Endothelial cell of umbilical vein (primary cell): ENCODE results near the gene SPDL1. TPM values are rescaled to one million over a fixed set of nuclear protein-coding genes. Genes with fewer than 3 reads are reported as not detected.

Source experiments
- BruUV-seq: library from RNA; stranded (reverse); fragments of 400-500 nt; replicated peaks from 2 replicates; lab custom pipeline; 2021; lab: Mats Ljungman, UMichigan
- CTCF ChIA-PET: fragments of 300-600, 350-600 bp; sonication (Branson Sonifier 250); formaldehyde crosslinking; loops from one replicate; lab custom pipeline; 2021; ENCODE audit warnings: antibody characterized with exemption, inconsistent platforms; lab: Charles Lee
- POLR2A ChIA-PET: fragments of 300-600, 350-600 bp; sonication (Branson Sonifier 250); formaldehyde crosslinking; loops from one replicate; lab custom pipeline; 2021; ENCODE audit warnings: antibody characterized with exemption, inconsistent platforms; lab: Charles Lee
- DNase-seq: peaks from one replicate; pipeline ENCODE4 v3.0.0-alpha.2; 2011; ENCODE audit warnings: low read depth, low spot score
- FAIRE-seq: peaks from 2 replicates; lab custom pipeline; 2011; peaks lifted over from hg19 to GRCh38; lab: Jason Lieb, UNC
- H2AFZ ChIP-seq: 2 replicates; pipeline ENCODE4 v1.6.0; 2012; ENCODE audit warnings: low read depth, low read length, control low read depth, inconsistent platforms
- H3K27ac ChIP-seq: 2 replicates; pipeline ENCODE4 v1.5.1; 2011; ENCODE audit warnings: low read depth, mild to moderate bottlenecking, control low read depth, low read length, moderate library complexity; ENCODE audit not compliant: insufficient read depth
- H3K27me3 ChIP-seq, 2 experiments: 2 replicates each; pipeline versions ENCODE4 v1.6.0 to v1.6.1; 2011; ENCODE audit warnings: low read length in 2 of 2, mixed read lengths in 1 of 2; ENCODE audit not compliant: control insufficient read depth in 2 of 2, insufficient read depth in 2 of 2
- H3K36me3 ChIP-seq, 2 experiments: 2 replicates in 1 of 2; 3 replicates in 1 of 2; pipeline ENCODE4 v1.5.1; 2011; ENCODE audit warnings: low read length in 2 of 2, mild to moderate bottlenecking in 1 of 2, moderate library complexity in 1 of 2; ENCODE audit not compliant: control insufficient read depth in 2 of 2, insufficient read depth in 2 of 2; ENCODE audit errors: extremely low read depth in 1 of 2
- H3K4me1 ChIP-seq: 3 replicates; pipeline ENCODE4 v1.5.1; 2011; ENCODE audit warnings: mild to moderate bottlenecking, low read length; ENCODE audit not compliant: control insufficient read depth, insufficient read depth; ENCODE audit errors: extremely low read depth
- H3K4me2 ChIP-seq: 2 replicates; pipeline ENCODE4 v1.6.1; 2011; ENCODE audit warnings: low read length, control low read depth, mixed read lengths; ENCODE audit not compliant: insufficient read depth
- H3K4me3 ChIP-seq, 3 experiments: fragments of 200-600 bp in 1 of 3; sonication (generic), shearing (Covaris generic) in 1 of 3; replicated peaks in 1 of 3; 2 replicates each; pipeline ENCODE4 v1.5.1; 2011 to 2016; ENCODE audit warnings: control low read depth in 3 of 3, low read length in 3 of 3, mild to moderate bottlenecking in 2 of 3, inconsistent platforms in 1 of 3, low read depth in 1 of 3, moderate library complexity in 1 of 3; ENCODE audit not compliant: insufficient read depth in 1 of 3
- H3K79me2 ChIP-seq: 2 replicates; pipeline ENCODE4 v1.6.0; 2012; ENCODE audit warnings: low read length, inconsistent platforms; ENCODE audit not compliant: control insufficient read depth, insufficient read depth
- H3K9ac ChIP-seq: replicated peaks from 2 replicates; pipeline ENCODE3; 2011; ENCODE audit warnings: low read length, control low read depth; ENCODE audit not compliant: insufficient read depth; ENCODE audit errors: extremely low read depth
- H3K9me1 ChIP-seq: replicated peaks from 3 replicates; pipeline ENCODE4 v1.6.0; 2011; ENCODE audit warnings: mild to moderate bottlenecking, low read length; ENCODE audit not compliant: control insufficient read depth, insufficient read depth; ENCODE audit errors: extremely low read depth
- H3K9me3 ChIP-seq: replicated peaks from 2 replicates; pipeline ENCODE4 v1.5.1; 2012; ENCODE audit warnings: low read length, inconsistent platforms; ENCODE audit not compliant: control insufficient read depth, insufficient read depth
- H4K20me1 ChIP-seq: replicated peaks from 2 replicates; pipeline ENCODE3; 2011; ENCODE audit warnings: mild to moderate bottlenecking, low read length; ENCODE audit not compliant: control insufficient read depth, insufficient read depth; ENCODE audit errors: extremely low read depth
- EZH2 ChIP-seq: IDR thresholded peaks from 2 replicates; pipeline ENCODE4 v1.6.1; 2012; ENCODE audit warnings: borderline replicate concordance, low read depth, mild to moderate bottlenecking, moderate library complexity, low read length, inconsistent platforms; ENCODE audit not compliant: severe bottlenecking
- FOS ChIP-seq: IDR thresholded peaks from 2 replicates; pipeline ENCODE4 v1.6.1; 2011; ENCODE audit warnings: mild to moderate bottlenecking, low read length, moderate library complexity, borderline replicate concordance; ENCODE audit not compliant: insufficient read depth
- GATA2 ChIP-seq: IDR thresholded peaks from 2 replicates; pipeline ENCODE4 v1.7.0; 2011; ENCODE audit warnings: low read depth, mild to moderate bottlenecking, moderate library complexity, mixed read lengths, low read length; ENCODE audit not compliant: insufficient read length, insufficient read depth
- JUN ChIP-seq: IDR thresholded peaks from 2 replicates; pipeline ENCODE4 v1.6.1; 2011; ENCODE audit warnings: borderline replicate concordance, low read depth; ENCODE audit not compliant: insufficient read length, insufficient read depth
- MYC ChIP-seq: IDR thresholded peaks from one replicate; pipeline ENCODE4 v1.6.1; 2011; ENCODE audit warnings: mild to moderate bottlenecking, low read depth, low read length
- POLR2A ChIP-seq: IDR thresholded peaks from 2 replicates; pipeline ENCODE4 v1.6.1; 2012; ENCODE audit warnings: low read depth, mild to moderate bottlenecking, control low read depth, low read length
- POLR2AphosphoS5 ChIP-seq: IDR thresholded peaks from 2 replicates; pipeline ENCODE4 v1.6.1; 2012; ENCODE audit warnings: low read depth, mild to moderate bottlenecking, control low read depth, low read length, moderate library complexity; ENCODE audit not compliant: insufficient read depth
- dilution Hi-C: fragments of 300-500 bp; cut with MboI; formaldehyde crosslinking; loops from one replicate; pipeline ENCODE4 v1.15.0; 2019; ENCODE audit warnings: low sequenced_read_pairs; ENCODE audit not compliant: extremely low pct_ligation_motif_present
- intact Hi-C: fragments of 100-400 bp; cut with micrococcal nuclease; formaldehyde crosslinking; loops from one replicate; pipeline ENCODE4 v1.10.0; 2022
- polyA plus RNA-seq, 4 experiments: library from polyadenylated mRNA; depleted of rRNA in 3 of 4; stranded (reverse) in 3 of 4; unstranded in 1 of 4; fragments of >200 nt; gene quantifications; 2 replicates each; pipeline versions ENCODE4 v1.2.1 to v1.2.3, GENCODE V29; 2011 to 2012; ENCODE audit warnings: missing spikeins in 1 of 4
- total RNA-seq: library from RNA; stranded (reverse); gene quantifications from 2 replicates; pipeline ENCODE4 v1.2.3, GENCODE V29; 2021
- TF ChIP-seq, protein P1 (sequence below): IDR thresholded peaks from 2 replicates; pipeline ENCODE4 v1.6.1; 2011; ENCODE audit not compliant: insufficient read depth, insufficient read length
- TF ChIP-seq, protein P2 (sequence below), 2 donors: IDR thresholded peaks; 1 replicate in 1 of 2; 2 replicates in 1 of 2; pipeline ENCODE4 v1.5.1; 2011; ENCODE audit warnings: low read length in 2 of 2, mild to moderate bottlenecking in 2 of 2, moderate library complexity in 2 of 2, control low read depth in 1 of 2, inconsistent platforms in 1 of 2, low read depth in 1 of 2; ENCODE audit not compliant: insufficient read depth in 1 of 2; ENCODE audit errors: extremely low read depth in 1 of 2

Gene SPDL1
- total and polyA plus RNA-seq, 2 donors (not counting 3 experiments of a cell fraction or from before 2014, with no cell fraction given), result 19.7 to 51.8 TPM

DNA sequence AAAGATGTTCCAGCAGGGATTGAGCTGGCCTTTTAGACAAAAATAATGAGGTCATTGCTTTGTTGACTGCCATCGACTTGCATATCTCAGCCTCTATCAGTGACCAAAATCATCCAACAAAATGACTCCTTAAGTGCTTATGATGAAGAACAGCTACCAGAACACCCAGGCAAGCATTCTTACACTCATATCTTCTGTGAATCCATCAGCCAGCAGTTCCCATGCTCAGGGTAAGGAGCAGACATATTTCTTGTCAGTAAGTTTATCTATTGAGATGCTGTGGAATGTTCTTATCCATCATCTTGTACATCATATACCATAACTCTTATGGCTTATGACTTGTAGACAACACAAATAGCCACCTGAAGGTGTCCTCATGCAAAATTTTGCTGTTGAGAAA lies 20.2 kb upstream of the SPDL1 start:
- Histone ChIP-seq H3K4me3 (no peak overlapping the region), H3K36me3 (no peaks in the 10 kb centered on the region), H2AFZ (no peak overlapping the region), H3K9me3 (no peaks in the 10 kb centered on the region), H3K9ac (no peak overlapping the region), H4K20me1 (no peaks in the 10 kb centered on the region), H3K4me1 (no peaks in the 10 kb centered on the region), H3K4me2 (no peak overlapping the region), H3K79me2 (no peaks in the 10 kb centered on the region), H3K27ac (no peak overlapping the region), H3K27me3 (no peaks in the 10 kb centered on the region), H3K9me1 (no peaks in the 10 kb centered on the region)
- no peak for TF ChIP-seq POLR2A
- no peak for TF ChIP-seq MYC
- TF ChIP-seq, protein P1, sequence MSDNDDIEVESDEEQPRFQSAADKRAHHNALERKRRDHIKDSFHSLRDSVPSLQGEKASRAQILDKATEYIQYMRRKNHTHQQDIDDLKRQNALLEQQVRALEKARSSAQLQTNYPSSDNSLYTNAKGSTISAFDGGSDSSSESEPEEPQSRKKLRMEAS, result no peak
- TF ChIP-seq EZH2, result no peak
- TF ChIP-seq FOS, result no peak
- no peak for TF ChIP-seq JUN
- no peak for TF ChIP-seq POLR2AphosphoS5
- TF ChIP-seq, protein P2, sequence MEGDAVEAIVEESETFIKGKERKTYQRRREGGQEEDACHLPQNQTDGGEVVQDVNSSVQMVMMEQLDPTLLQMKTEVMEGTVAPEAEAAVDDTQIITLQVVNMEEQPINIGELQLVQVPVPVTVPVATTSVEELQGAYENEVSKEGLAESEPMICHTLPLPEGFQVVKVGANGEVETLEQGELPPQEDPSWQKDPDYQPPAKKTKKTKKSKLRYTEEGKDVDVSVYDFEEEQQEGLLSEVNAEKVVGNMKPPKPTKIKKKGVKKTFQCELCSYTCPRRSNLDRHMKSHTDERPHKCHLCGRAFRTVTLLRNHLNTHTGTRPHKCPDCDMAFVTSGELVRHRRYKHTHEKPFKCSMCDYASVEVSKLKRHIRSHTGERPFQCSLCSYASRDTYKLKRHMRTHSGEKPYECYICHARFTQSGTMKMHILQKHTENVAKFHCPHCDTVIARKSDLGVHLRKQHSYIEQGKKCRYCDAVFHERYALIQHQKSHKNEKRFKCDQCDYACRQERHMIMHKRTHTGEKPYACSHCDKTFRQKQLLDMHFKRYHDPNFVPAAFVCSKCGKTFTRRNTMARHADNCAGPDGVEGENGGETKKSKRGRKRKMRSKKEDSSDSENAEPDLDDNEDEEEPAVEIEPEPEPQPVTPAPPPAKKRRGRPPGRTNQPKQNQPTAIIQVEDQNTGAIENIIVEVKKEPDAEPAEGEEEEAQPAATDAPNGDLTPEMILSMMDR (IDR thresholded peaks at IDR 0.05; ENCODE audit: extremely low read depth in 1 of 2, insufficient read depth in 1 of 2, low read depth in 1 of 2, low read length in 2 of 2), result no peak
- TF ChIP-seq GATA2, result no peak
- ChIA-PET POLR2A (no interaction called here), CTCF (interaction anchor here (1.4 kb wide), 1 partner anchor 14 kb away, joined by 3 read pairs; no protein-coding TSS in a partner anchor)
- dilution Hi-C loops, result no loop called here
- intact Hi-C loops, result no loop called here
- FAIRE-seq (no peak), DNase-seq (no peak)
- no TSS peak for BruUV-seq
